H1 (cell line): ENCODE data around the gene GRIK4.

Experiments
- BACH1 ChIP-seq: IDR thresholded peaks from 2 replicates; pipeline ENCODE4 v1.6.1; 2012; ENCODE audit warnings: low read length, improper control_type of control experiment
- CHD2 ChIP-seq: IDR thresholded peaks from 2 replicates; pipeline ENCODE4 v1.6.1; 2012; ENCODE audit warnings: low read length, improper control_type of control experiment
- CREB1 ChIP-seq: IDR thresholded peaks from 2 replicates; pipeline ENCODE4 v1.6.1; 2012; ENCODE audit warnings: inconsistent platforms
- EGR1 ChIP-seq: IDR thresholded peaks from 2 replicates; pipeline ENCODE4 v1.6.1; 2011; ENCODE audit warnings: low read depth, low read length, borderline replicate concordance
- GABPA ChIP-seq: IDR thresholded peaks from 2 replicates; pipeline ENCODE4 v1.6.1; 2011; ENCODE audit warnings: mild to moderate bottlenecking, low read length, moderate library complexity, borderline replicate concordance; ENCODE audit not compliant: insufficient read depth
- HDAC6 ChIP-seq: IDR thresholded peaks from one replicate; pipeline ENCODE4 v1.7.1; 2012; ENCODE audit warnings: low read depth, mild to moderate bottlenecking, inconsistent platforms, low read length, moderate library complexity
- JUND ChIP-seq: IDR thresholded peaks from 2 replicates; pipeline ENCODE4 v1.6.1; 2011; ENCODE audit warnings: mild to moderate bottlenecking, improper control_type of control experiment, low read length
- MAFK ChIP-seq: IDR thresholded peaks from 2 replicates; pipeline ENCODE4 v1.6.1; 2012; ENCODE audit warnings: low read depth, mild to moderate bottlenecking, improper control_type of control experiment, low read length
- MAX ChIP-seq: IDR thresholded peaks from 2 replicates; pipeline ENCODE4 v1.6.1; 2012; ENCODE audit warnings: inconsistent platforms
- POLR2AphosphoS5 ChIP-seq: IDR thresholded peaks from 2 replicates; pipeline ENCODE4 v1.6.1; 2011; ENCODE audit warnings: low read depth, low read length
- SP1 ChIP-seq: IDR thresholded peaks from 2 replicates; pipeline ENCODE4 v1.6.1; 2011; ENCODE audit warnings: low read depth, low read length
- TF ChIP-seq, protein P1 (sequence below), 3 experiments: IDR thresholded peaks; 1 replicate in 2 of 3; 2 replicates in 1 of 3; pipeline versions ENCODE4 v1.5.1 to v1.6.1; 2011; ENCODE audit warnings: low read length in 3 of 3, mild to moderate bottlenecking in 3 of 3, inconsistent platforms in 2 of 3, low read depth in 1 of 3, moderate library complexity in 1 of 3; ENCODE audit not compliant: insufficient read depth in 1 of 3; ENCODE audit errors: control extremely low read depth in 1 of 3

DNA sequence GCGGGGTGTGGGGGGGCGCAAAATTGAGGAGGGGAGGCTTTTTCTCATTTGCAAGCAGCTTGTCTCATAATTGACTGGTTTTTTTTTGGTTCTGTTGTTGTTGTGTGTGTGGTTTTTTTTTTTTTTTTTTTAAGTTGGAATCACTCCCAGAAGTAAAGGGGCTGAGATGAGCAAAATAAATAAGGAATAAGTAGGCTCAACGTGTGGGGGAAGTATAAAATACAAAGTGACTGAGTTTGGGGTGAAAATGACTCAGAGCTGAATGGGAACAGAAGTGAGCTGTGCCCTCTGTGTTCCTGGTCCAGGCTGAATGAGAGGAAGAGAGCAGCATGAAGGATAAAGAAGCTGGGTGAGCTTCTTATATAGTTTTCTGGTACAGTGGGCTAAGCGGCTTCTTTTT, 90.0 kb downstream of the GRIK4 start:
- TF ChIP-seq, protein P1, sequence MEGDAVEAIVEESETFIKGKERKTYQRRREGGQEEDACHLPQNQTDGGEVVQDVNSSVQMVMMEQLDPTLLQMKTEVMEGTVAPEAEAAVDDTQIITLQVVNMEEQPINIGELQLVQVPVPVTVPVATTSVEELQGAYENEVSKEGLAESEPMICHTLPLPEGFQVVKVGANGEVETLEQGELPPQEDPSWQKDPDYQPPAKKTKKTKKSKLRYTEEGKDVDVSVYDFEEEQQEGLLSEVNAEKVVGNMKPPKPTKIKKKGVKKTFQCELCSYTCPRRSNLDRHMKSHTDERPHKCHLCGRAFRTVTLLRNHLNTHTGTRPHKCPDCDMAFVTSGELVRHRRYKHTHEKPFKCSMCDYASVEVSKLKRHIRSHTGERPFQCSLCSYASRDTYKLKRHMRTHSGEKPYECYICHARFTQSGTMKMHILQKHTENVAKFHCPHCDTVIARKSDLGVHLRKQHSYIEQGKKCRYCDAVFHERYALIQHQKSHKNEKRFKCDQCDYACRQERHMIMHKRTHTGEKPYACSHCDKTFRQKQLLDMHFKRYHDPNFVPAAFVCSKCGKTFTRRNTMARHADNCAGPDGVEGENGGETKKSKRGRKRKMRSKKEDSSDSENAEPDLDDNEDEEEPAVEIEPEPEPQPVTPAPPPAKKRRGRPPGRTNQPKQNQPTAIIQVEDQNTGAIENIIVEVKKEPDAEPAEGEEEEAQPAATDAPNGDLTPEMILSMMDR (IDR thresholded peaks at IDR 0.05; ENCODE audit: control extremely low read depth in 1 of 3, insufficient read depth in 1 of 3, low read depth in 1 of 3, low read length in 3 of 3): no peak
- no peak for TF ChIP-seq EGR1
- no peak for TF ChIP-seq POLR2AphosphoS5
- no peak for TF ChIP-seq BACH1
- TF ChIP-seq MAX: no peak
- TF ChIP-seq CREB1: no peak
- no peak for TF ChIP-seq GABPA
- TF ChIP-seq JUND: no peak
- TF ChIP-seq MAFK: no peak
- no peak for TF ChIP-seq HDAC6
- no peak for TF ChIP-seq CHD2
- TF ChIP-seq SP1: no peak
